D721Med (cell line): ENCODE data around the gene SMYD1.

Experiments
- DNase-seq: peaks from one replicate; pipeline ENCODE4 v3.0.0; 2011; ENCODE audit warnings: low spot score; ENCODE audit not compliant: insufficient read length
- FAIRE-seq: peaks from 2 replicates; lab custom pipeline; 2011; peaks lifted over from hg19 to GRCh38; lab: Jason Lieb, UNC
- CTCF ChIP-seq: IDR thresholded peaks from 2 replicates; pipeline ENCODE4 v1.5.1; 2012; ENCODE audit warnings: mild to moderate bottlenecking, control low read depth; ENCODE audit not compliant: insufficient read depth; ENCODE audit errors: missing control alignments

Gene SMYD1

GRCh38 chr2:88125924-88126771, 58.5 kb downstream of the SMYD1 start:
- no peak for FAIRE-seq
- DNase-seq = no peak
- no peak for TF ChIP-seq CTCF

DNA sequence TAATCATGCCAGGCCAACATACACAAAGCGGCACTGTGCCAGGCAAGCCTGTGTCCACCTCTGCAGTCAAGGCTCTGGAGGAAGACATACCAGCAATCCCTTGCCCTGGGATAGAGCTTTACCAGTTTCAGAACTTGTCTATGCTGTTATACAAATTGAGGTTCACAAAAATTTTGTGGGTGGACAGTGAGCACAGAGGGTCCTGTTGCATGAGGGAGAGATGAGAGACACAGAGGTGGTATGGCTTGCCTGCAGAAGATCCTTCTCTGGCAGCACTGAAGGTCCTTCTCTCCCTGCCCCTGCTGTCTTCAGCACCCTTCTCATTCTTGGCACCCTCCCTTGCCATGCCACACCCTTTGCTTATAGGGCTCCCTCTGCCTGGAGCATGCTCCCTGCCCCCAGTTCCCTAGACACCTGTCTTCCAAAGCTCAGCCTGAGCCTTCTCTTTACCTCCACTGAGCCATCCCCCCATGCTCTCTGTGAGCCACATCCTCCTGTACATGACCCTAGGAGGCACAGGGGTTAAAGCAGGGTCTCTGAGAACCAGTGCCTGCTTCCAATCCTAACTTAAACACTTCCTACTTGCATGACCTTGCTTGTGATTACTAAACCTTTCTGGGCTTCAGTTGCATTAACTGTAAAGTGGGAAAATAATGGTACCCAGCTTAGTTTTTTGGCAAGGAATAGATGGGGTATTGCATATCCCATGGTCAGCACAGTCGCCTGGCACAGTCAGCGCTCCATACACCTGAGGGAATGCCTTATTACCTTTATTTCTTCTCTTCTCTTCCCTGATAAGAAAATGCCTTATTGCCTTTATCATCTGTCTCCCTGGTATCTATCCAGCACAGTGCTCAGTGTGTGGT, 59.4 kb downstream of the SMYD1 start:
- DNase-seq = no peak
- FAIRE-seq = no peak
- TF ChIP-seq CTCF = no peak

DNA sequence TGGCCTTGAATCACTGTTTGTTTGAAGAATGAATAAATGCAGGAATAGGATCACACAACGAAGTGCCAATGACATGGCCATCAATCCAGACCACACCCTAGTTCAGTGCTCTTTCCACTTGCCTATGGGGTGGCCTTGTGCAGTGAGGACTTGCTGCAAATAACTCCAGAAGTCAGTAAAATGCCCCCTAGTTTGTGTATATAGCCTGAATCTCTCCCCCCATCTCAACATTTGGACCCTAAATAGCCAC, 59.9 kb downstream of the SMYD1 start:
- DNase-seq (no peak), FAIRE-seq (no peak)
- no peak for TF ChIP-seq CTCF

DNA sequence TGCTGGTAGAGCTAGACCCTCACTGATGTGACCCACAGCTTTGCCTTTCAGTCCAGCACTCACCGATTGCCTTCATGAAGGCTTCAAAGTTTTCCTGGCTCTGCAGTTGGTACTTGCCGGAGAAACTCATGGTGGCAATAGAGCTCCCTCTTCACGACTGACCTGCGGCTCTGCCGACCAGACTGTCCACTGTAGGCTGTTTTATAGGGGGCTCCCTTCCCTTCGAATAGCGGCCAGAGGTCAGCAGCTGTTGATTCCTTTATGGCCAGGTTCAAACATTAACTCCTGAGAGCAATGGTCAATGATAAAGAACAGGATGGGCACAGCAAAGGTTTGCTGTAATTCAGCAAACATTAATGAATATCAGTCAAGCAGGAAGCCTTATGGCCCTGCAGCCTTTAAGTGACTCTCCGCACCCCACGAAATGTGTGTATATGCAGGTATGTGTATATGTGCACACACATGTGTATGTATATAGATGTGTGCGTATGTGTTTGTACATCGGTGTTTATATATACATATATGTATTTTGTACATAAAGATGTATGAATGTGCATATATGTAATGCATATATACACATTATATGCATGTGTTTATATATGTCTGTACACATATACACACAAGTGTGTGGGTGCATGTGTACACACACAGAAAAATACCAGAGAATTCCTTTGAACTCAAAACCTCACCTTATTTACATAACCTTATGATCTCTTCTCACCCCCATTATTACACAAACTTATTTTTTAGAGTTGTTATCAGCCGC, 60.4 kb downstream of the SMYD1 start, which contains the start of gene FABP1:
Gene FABP1, minus strand, starts transcription at position 175 of the 766 bp plus-strand sequence. Its CDS starts 45 bp downstream, at position 130.
- no peak for TF ChIP-seq CTCF
- DNase-seq (no peak), FAIRE-seq (no peak)

DNA sequence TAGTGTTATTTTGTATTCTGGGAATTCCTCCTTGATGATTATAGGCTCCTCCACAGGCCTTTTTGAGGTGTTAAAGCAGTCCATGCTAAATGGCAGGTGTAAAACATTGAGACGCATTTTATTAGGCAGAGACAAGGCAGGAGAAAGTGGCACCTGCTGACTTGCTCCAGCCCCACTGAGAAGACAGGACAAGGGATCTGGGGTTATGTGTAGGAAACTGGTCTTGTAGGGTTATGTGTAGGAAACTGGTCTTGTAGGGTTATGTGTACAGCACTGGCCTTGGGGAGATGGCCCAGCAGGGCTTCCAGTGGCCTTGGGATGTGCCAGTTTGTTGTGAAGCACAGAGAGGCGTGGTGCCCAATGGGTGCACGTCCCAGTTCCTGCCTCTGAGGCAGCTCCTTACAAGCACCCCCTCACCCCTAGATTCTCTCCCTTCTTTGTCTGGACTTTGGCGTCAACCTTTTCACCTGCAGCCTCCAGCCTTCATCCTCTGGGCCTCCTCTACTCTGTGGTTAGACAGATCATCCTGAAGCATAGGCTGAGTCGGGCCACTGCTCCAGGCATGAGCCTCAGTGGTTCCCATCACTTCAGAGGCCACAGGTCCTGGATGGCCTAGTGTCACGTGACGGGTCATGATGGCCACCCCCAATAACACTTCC, 61.2 kb downstream of the SMYD1 start:
- DNase-seq (no peak), FAIRE-seq (no peak)

More for the DNA sequence above, 61.2 kb downstream of the SMYD1 start:
- TF ChIP-seq CTCF = no peak
